Left colon (tissue), 2 donors: ENCODE measurements around the gene CHI3L1. TPM values are rescaled to one million over a fixed set of nuclear protein-coding genes. Genes with fewer than 3 reads are reported as not detected.

Source experiments
- ATAC-seq: fragments of 200-7000 bp; cut with Tn5 transposase; one replicate; pipeline ENCODE4 v1.9.1; 2020; ENCODE audit warnings: mild to moderate bottlenecking, moderate library complexity
- DNase-seq, 2 donors: peaks; one replicate each; pipeline ENCODE4 v3.0.0-alpha.2; 2020
- intact Hi-C, 2 donors: fragments of 100-400 bp; cut with DNase I in 1 of 2; cut with micrococcal nuclease in 1 of 2; formaldehyde crosslinking; loops; one replicate each; pipeline versions ENCODE4 v1.11.2 to v1.14.0; 2022; cut with DNase I, micrococcal nuclease
- total RNA-seq, 2 donors: library from RNA; stranded (reverse); fragmentation: NEBNext Ultra II Directional; extraction: Animal tissue kit (Norgen Biotek cat#: 25700); gene quantifications; one replicate each; pipeline ENCODE4 v1.2.1, GENCODE V29; 2021
- donor health status: DM: no; HTN: no; CAD: no.
- donor health status: DM: yes; HTN: yes; CAD: no.

The CHI3L1 gene
- total RNA-seq, 2 donors from 2014 or later = 0.67 to 3.0 TPM

DNA sequence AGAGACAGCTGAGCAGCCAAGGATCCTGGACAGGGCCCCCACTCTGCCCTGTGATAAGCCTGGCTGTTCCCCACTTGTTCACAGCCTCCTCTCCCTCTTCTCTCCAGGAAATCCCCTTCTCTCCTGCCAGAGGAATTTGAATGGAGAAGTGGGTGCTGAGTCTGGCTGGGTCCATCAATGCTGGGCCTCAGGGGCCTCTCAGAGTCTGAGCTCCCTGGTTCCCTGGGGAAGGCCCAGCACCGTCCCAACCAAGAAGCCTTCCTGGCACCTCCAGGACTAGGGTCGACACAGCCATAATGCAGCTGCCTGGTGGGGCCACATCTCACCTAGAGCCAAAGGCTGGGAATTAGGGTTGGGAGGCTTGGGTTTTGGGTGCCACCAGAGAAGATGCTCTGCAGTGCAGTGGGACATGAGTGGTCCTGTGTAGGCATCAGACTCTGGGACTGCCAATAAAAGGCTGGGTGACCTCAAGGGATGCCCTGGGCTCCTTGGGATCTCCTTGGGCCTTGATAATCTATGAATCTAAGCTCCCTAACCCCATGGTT, 13.4 kb downstream of the CHI3L1 start:
- intact Hi-C loops = loop anchor here in 1 of 2 donors (5.0 kb wide), 1 partner anchor 131 kb away; no protein-coding TSS in a partner anchor
- DNase-seq (no peak), ATAC-seq (no peak)

DNA sequence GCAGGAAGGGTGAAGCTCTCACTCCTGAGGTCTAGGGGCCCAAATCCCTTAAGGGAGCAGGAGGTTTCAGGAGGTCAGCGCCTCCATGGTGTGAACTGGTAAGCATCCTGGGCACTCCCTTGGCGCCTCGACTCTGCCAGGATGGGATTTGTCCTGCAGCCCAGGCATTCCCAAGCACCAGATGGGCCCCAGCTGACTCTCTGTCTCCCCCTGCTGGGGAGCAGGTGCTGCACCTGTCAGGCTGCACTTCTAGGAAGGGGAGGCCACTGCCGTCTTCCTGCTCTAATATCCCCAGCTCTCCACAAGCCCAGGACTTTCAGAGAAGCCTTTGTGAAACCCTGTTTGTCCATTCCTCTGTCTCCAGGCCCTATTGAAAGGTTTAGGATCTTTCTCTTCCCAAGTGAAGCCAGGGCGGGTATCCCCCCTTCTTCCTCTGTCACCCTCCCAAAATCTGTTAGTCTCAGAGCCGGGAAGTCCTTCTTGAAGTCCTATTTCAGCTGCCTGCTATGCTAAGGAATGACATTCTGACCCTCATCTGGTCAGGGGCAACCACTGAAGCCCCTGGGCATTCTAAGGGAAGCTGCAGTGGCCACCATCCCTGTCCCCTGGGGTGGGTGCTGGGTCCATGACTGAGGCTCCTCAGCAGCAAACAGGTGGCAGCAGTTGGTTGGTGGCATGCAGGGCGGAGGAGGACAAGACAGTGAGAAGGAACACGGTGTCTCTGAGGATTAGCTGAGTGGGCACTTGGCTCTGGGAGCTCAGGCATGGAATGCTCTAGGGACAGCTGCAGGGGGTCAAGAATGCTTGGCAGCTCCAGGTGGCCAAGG, 14.1 kb downstream of the CHI3L1 start:
- intact Hi-C loops = loop anchor here in 1 of 2 donors (5.0 kb wide), 1 partner anchor 130 kb away; no protein-coding TSS in a partner anchor
- DNase-seq (peak; percentile 51 to 73), ATAC-seq (peak; percentile 87)

DNA sequence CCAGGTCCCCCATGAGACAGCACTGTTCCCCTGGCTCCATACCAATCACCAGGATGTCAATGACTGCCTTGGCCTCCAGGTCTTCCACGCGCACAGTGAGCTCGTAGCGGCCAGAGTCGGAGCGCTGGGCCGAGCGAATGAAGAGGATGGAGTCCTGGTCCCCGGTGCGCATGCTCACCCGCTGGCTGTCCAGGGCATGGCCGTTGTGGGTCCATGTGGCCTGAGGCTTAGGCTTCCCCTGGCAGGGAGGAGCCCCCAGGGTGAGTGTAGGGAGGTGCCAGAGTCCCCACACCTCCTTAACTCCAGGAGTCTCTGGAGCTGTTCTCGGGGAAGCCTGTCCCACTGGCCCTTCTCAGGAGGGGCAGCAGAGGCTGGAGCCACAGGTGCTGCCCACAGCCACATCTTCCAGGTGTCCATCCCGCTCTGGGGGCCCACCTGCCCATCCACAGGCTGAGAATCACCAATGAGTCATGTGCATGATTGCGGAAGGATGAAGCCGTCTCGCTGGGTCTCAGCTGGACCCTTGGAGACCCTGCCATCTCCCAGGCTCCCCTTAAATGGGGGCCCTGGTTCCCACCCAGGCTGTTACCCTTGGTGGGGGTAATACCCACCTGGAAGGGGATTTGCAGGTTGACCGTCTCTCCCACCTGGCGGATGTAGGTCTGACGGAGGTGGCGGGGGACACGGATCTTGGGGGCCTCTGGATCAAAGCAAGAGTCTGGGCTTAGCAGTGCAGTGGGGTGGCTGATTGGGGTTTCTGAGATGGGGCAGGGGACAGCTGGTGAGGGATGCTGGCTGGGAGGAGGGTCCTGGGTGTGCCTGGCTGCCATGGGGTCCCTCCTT, 14.9 kb downstream of the CHI3L1 start:
- DNase-seq = no peak
- intact Hi-C loops = loop anchor here in 1 of 2 donors (5.0 kb wide), 1 partner anchor 129 kb away; no protein-coding TSS in a partner anchor

DNA sequence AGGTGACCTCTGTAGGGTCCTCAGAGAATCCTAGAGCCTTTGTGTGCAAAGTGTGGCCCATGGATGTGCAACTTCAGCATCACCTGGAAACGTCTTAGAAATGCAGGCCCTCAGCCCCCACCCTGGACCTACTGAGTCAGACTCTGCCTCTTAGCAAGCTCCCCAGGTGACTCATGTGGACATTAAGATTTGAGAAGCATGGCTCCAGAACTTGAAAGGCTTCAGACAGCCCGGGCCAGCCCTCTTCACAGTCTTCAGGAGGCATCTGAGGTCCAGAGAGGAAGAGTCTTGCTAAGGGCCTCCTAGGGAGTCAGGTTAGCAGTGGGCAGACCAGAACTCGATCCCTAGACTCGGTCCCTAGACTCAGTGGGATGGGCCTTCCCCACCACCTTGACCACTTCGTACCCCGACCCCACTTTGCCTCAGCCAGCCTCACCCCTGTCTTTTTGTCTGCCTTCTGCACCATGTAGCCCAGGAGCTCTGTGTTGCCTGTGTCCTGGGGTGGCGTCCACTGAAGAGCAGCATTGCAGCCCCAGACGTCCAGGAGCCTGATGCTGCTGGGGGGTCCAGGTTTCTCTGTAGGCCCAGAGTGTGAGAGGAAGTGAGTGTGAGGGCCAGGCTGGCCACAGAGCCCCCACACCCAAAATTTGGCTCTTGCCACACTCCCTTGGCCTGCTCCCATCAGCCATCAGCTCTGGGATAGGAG, 15.7 kb downstream of the CHI3L1 start:
- ATAC-seq (no peak), DNase-seq (no peak)
- intact Hi-C loops = loop anchor here in 1 of 2 donors (5.0 kb wide), 1 partner anchor 128 kb away; no protein-coding TSS in a partner anchor

More for the DNA sequence above, 14.9 kb downstream of the CHI3L1 start:
- ATAC-seq = no peak

DNA sequence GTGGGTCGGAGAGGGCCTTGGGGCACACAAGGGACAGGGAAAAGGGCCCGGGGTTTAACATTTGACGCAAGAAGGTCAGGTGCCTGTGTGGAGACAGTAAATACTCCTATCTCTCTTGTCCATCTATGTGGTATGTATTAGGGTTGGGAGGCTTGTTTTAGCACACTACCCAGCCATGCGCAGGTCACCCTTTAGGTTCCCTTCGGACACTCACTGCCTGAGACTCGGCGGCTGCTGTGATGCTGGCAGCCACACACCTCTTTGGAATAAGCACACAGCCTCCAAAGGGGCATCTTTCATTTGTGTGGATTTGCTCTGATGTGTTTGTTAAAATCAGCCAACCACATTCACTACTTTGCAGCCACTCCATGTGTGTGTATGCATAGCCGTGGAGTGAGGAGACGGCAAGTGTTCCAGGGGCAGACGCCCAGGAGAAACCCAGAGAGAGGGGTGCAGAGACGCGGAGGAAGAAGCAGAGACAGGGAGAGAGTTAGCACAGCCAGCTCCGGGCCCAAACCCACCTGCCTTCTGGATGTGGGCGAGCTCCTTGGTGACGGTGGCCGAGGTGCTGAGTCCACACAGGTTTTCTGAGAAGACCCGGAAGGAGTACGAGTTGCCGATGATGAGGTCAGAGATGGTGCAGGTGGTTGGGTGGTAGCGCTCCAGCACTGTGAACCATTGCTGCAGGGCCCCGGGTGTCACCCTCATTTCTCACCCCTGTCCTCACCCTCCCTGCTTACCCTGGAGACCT, 16.6 kb downstream of the CHI3L1 start:
- DNase-seq = no peak
- intact Hi-C loops = loop anchor here in 1 of 2 donors (5.0 kb wide), 1 partner anchor 128 kb away; no protein-coding TSS in a partner anchor
- no peak for ATAC-seq

DNA sequence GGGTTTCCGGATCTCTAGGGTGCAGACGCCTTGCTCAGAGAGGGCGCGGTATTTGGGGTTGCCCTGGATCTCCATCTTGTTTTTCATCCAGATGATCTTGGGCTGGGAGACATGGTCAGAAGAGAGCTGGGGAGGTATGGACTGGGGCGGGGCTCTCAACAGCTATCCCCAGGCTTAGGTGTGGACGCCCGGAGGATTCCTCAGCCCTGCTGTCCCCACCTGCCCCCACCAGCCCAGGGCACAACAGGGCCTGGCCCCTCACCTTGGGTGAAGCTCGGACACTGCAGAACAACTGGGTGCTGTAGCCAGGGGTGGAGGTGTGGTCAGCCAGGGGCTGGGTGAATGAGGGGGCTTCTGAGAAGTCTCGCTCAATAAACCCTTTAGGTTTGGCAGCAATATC, 17.5 kb downstream of the CHI3L1 start:
- no peak for ATAC-seq
- intact Hi-C loops = no loop called here
- DNase-seq = no peak

DNA sequence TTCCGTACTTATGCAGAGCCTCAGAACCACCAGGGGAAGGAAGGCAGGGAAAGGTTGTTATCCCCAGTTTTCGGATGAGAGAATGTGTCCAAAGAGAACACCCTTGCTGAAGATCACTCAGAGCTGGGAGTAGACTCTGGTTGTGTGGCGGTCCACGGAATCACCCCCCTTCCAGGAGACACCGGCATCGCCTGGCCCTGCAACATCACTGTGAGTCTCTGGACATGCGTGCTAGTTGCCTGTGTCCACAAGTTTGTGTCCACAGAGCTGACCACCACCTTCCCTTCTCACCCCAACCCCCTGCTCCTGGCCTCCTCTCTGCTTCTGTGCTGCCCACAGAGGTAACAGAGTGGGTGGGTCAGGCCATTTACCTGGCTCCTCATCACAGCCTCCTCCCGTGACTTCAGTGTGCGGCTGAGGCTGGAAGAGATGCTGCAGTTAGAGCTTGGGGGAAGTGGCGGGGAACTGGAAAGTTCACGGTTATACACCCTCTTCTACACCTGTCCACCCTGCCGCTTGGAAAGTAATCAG, 18.2 kb downstream of the CHI3L1 start:
- ATAC-seq (no peak), DNase-seq (no peak)
- intact Hi-C loops = no loop called here

DNA sequence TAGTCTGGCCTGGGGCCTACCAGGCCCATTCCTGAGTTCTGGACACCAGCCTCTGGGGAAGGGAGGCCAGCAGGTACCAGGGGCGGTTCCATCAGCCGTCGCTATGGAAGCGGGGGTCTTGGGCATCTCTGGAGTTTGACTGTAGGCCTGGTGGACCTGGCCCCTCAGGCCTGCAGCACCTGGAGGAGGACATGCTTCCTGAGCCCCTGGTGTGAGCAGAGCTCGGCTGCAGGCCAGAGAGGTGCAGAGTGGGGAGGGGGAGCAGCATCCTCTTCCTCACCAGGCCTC, 18.6 kb downstream of the CHI3L1 start:
- ATAC-seq (no peak), DNase-seq (no peak)
- intact Hi-C loops = no loop called here

DNA sequence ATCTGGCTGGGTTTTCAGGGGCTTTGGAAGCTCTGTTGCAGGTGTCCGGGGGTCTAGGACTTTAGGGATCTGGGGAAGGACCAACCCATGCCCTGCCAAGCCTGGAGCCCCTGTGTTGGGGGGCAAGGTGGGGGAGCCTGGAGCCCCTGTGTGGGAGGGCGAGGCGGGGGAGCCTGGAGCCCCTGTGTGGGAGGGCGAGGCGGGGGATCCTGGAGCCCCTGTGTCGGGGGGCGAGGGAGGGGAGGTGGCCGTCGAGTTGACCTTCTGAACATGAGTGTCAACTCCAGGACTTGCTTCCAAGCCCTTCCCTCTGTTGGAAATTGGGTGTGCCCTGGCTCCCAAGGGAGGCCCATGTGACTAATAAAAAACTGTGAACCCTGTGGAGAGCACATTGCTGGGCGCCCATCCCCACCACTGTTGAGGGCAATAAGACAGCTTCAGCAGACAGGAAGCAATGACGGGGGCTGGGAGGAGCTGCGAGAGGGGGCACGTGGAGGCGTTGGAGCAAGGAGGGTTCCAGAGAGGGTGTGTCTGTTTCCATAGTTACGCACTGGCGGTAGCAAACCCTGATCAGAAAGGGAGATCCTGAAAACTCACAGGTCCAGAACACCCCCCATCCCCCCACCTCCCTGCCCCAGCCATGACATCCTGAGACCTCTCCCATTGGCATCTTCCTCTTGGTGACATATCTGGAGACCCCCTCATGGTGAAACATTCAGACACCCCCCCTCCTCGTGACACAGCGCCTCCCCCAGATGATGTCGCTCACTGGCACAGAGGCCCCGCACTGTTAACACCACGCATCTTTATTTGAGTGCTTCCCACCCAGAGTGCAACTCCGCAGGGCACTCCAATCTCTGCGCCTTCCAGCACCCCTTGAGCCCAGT, 19.2 kb downstream of the CHI3L1 start:
- ATAC-seq (peak; percentile 50), DNase-seq (no peak)
- intact Hi-C loops = no loop called here

DNA sequence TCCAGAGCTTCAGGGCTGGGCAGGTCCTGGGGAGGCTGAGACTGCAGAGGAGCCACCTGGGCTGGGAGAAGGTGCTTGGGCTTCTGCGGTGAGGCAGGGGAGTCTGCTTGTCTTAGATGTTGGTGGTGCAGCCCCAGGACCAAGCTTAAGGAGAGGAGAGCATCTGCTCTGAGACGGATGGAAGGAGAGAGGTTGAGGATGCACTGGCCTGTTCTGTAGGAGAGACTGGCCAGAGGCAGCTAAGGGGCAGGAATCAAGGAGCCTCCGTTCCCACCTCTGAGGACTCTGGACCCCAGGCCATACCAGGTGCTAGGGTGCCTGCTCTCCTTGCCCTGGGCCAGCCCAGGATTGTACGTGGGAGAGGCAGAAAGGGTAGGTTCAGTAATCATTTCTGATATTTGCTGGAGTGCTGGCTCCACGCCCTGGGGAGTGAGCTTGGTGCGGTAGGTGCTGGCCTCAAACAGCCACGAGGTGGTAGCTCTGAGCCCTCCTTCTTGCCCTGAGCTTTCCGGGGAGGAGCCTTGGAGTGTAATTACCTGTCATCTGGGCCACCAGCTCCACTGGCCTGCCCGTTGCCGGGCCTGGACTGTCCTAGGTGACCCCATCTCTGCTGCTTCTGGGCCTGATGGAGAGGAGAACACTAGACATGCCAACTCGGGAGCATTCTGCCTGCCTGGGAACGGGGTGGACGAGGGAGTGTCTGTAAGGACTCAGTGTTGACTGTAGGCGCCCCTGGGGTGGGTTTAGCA, 20.1 kb downstream of the CHI3L1 start:
- peak; percentile 38 to 60 for DNase-seq
- intact Hi-C loops = no loop called here
- peak; percentile 98 for ATAC-seq

DNA sequence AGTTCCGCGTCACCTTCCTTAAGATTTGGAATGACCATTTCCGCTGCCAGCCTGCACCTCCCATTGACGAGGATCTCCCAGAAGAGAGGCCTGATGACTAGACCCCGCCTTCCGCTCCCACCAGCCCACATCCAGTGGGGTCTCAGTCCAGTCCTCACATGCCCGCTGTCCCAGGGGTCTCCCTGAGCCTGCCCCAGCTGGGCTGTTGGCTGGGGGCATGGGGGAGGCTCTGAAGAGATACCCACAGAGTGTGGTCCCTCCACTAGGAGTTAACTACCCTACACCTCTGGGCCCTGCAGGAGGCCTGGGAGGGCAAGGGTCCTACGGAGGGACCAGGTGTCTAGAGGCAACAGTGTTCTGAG, 20.7 kb downstream of the CHI3L1 start:
- intact Hi-C loops = no loop called here
- ATAC-seq = no peak
- DNase-seq = no peak

DNA sequence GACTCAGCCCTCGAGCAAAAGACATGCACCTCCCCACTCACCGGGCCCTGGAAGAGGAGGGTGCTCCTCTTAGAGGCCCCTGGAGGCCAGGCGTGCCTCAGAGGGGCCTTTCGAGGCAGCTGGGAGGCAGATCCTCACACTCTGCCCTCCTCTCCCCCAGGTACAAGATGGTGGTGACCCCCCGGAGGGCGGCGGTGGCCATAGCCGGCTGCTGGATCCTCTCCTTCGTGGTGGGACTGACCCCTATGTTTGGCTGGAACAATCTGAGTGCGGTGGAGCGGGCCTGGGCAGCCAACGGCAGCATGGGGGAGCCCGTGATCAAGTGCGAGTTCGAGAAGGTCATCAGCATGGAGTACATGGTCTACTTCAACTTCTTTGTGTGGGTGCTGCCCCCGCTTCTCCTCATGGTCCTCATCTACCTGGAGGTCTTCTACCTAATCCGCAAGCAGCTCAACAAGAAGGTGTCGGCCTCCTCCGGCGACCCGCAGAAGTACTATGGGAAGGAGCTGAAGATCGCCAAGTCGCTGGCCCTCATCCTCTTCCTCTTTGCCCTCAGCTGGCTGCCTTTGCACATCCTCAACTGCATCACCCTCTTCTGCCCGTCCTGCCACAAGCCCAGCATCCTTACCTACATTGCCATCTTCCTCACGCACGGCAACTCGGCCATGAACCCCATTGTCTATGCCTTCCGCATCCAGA, 21.3 kb downstream of the CHI3L1 start:
- ATAC-seq = no peak
- no peak for DNase-seq
- intact Hi-C loops = no loop called here

DNA sequence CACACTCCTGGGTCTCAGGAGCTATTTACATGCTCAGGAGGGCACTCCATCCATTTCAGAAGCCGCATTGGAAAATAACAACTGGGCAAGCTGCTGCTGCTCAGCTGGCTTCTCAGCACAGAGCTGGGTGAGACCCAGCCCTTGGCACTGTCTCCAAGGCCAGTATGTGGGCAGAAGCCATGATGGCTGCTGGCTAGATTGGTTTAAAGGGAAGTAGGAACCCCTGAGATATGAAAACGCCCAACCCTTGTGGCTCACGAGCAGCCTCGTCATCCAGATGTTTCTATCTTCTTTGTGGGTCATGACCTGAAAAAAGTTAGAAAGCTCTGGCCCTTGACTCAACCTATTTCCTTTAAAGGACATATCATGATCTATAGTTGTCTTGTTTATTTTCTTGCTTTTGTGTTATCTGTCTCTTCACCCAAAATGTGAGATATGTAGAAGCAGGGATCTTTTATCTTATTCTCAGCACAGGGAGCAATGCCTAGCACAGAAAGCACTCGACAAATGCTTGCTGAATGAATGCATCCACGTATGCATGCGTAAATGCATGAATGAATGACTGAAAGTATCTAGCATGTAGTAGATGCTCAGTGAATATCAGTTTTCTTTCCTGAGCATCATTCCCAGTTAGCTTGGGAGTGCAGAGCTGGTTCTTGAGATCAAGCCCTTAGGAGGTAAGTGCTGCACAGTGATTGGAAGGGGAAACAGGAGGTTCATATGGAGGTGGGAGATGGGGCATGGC, 22.4 kb downstream of the CHI3L1 start:
- DNase-seq = no peak
- no peak for ATAC-seq
- intact Hi-C loops = no loop called here

DNA sequence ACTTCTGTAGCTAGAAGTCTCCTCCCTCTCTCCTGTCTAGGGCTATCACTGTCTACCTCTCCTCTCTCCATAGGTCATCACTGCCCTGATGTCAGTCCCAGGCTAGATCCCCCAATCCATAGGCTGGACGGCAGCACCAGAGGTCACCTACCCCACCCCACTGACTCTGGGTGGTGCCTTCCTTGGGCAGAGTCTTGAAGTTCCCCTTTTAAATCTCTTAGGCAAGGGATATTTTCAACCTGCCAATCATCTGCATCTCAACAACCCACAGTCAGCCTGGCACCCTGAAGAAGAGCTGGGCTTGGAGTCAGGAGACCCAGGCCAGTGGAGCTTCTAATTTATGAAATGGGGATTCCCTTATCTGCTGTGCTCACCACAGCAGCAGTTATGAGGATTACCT, 24.1 kb downstream of the CHI3L1 start:
- intact Hi-C loops = no loop called here
- no peak for ATAC-seq
- DNase-seq = no peak

DNA sequence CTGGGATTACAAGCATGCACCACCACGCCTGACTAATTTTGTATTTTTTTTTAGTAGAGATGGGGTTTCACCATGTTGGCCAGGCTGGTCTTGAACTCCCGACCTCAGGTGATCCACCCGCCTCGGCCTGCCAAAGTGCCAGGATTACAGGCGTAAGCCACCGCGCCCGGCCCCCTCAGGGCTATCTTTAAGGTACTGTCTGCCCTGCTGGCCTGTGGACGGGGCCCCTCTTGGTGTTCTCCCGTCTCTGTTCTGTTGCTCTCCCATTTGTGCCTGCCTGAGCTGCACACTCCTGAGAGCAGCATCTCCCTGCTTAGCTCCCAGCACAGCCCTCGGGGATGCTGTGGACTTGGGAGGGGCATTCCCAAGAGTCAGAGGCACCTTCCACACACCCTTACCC, 24.8 kb downstream of the CHI3L1 start:
- no peak for DNase-seq
- ATAC-seq = no peak
- intact Hi-C loops = no loop called here
